GM23338 (cell line): ENCODE measurements around the gene HOXA3. TPM values are rescaled to one million over a fixed set of nuclear protein-coding genes. Genes with fewer than 3 reads are reported as not detected.

ENCODE experiments used
- ATAC-seq: fragments of 200-7000 bp; cut with Tn5 transposase; 3 replicates; pipeline ENCODE4 v1.9.1; 2020
- DNase-seq: peaks from one replicate; pipeline ENCODE4 v3.0.0-alpha.2; 2015; ENCODE audit warnings: low spot score
- H2AFZ ChIP-seq: fragments of 200-600 bp; sonication (generic); 2 replicates; pipeline ENCODE4 v1.8.0; 2016; ENCODE audit warnings: antibody characterized with exemption, mild to moderate bottlenecking, moderate library complexity
- H3F3A ChIP-seq: fragments of 200-600 bp; sonication (generic); replicated peaks from 2 replicates; pipeline ENCODE4 v1.8.0; 2017; ENCODE audit warnings: antibody characterized with exemption, mixed run types, low read depth
- H3K27ac ChIP-seq: fragments of 200-600 bp; sonication (generic); 2 replicates; pipeline ENCODE4 v1.6.1; 2016; ENCODE audit warnings: low read depth
- H3K27me3 ChIP-seq: fragments of 200-600 bp; sonication (generic); 2 replicates; pipeline ENCODE4 v1.8.0; 2016; ENCODE audit warnings: mild to moderate bottlenecking, mixed run types, moderate library complexity; ENCODE audit not compliant: insufficient read depth
- H3K36me3 ChIP-seq: fragments of 200-600 bp; sonication (generic); 2 replicates; pipeline ENCODE4 v1.8.0; 2016; ENCODE audit warnings: mild to moderate bottlenecking; ENCODE audit not compliant: insufficient read depth
- H3K4me1 ChIP-seq: fragments of 200-600 bp; sonication (generic); 2 replicates; pipeline ENCODE4 v1.8.0; 2016; ENCODE audit warnings: mild to moderate bottlenecking, moderate library complexity; ENCODE audit not compliant: insufficient read depth
- H3K4me2 ChIP-seq: fragments of 200-600 bp; sonication (generic); 2 replicates; pipeline ENCODE4 v1.7.1; 2017; ENCODE audit warnings: mixed run types
- H3K4me3 ChIP-seq: fragments of 200-600 bp; sonication (generic); 2 replicates; pipeline ENCODE4 v1.6.1; 2016; ENCODE audit warnings: mixed run types
- H3K79me2 ChIP-seq: fragments of 200-600 bp; sonication (generic); replicated peaks from 2 replicates; pipeline ENCODE4 v1.8.0; 2017; ENCODE audit warnings: mild to moderate bottlenecking; ENCODE audit not compliant: insufficient read depth
- H3K9me2 ChIP-seq: fragments of 200-600 bp; sonication (generic); 2 replicates; pipeline ENCODE4 v1.8.0; 2017; ENCODE audit not compliant: insufficient read depth
- H4K20me1 ChIP-seq: fragments of 200-600 bp; sonication (generic); replicated peaks from 2 replicates; pipeline ENCODE4 v1.8.0; 2017; ENCODE audit warnings: mild to moderate bottlenecking; ENCODE audit not compliant: insufficient read depth
- H3K27ac Mint-ChIP-seq: 2 replicates; pipeline ENCODE4 v1.8.0; 2020; ENCODE audit warnings: inconsistent platforms, mild to moderate bottlenecking, moderate library complexity, mixed read lengths
- H3K27me3 Mint-ChIP-seq: 3 replicates; pipeline ENCODE4 v1.8.0; 2022; ENCODE audit warnings: low read depth, mild to moderate bottlenecking, moderate library complexity, mixed read lengths, inconsistent platforms; ENCODE audit not compliant: insufficient read depth, poor library complexity
- H3K36me3 Mint-ChIP-seq: 3 replicates; pipeline ENCODE4 v1.8.0; 2021; ENCODE audit warnings: low read depth, mild to moderate bottlenecking, inconsistent platforms, moderate library complexity, mixed read lengths
- H3K4me1 Mint-ChIP-seq: 3 replicates; pipeline ENCODE4 v1.8.0; 2020; ENCODE audit warnings: mild to moderate bottlenecking, inconsistent platforms, mixed read lengths
- H3K4me3 Mint-ChIP-seq: 3 replicates; pipeline ENCODE4 v1.8.0; 2021; ENCODE audit warnings: moderate library complexity, mild to moderate bottlenecking, inconsistent platforms, mixed read lengths
- H3K9me3 Mint-ChIP-seq: 3 replicates; pipeline ENCODE4 v1.8.0; 2020; ENCODE audit warnings: moderate library complexity, mild to moderate bottlenecking, inconsistent platforms, mixed read lengths
- CREB1 ChIP-seq: fragments of 250-450 bp; sonication (Bioruptor Pico); IDR thresholded peaks from 2 replicates; pipeline ENCODE4 v1.5.0; 2020; ENCODE audit warnings: low read depth, mild to moderate bottlenecking, moderate library complexity
- CTCF ChIP-seq, 2 experiments: fragments of 200-600 bp in 1 of 2; sonication (generic) in 1 of 2; conservative IDR thresholded peaks; 2 replicates each; pipeline versions ENCODE4 v1.5.1 to v1.6.1; 2016 to 2017; ENCODE audit warnings: antibody characterized with exemption in 2 of 2, low read depth in 2 of 2, mild to moderate bottlenecking in 2 of 2, moderate library complexity in 1 of 2
- ETS1 ChIP-seq: IDR thresholded peaks from 2 replicates; pipeline ENCODE4 v1.6.1; 2016; ENCODE audit warnings: antibody characterized with exemption
- EZH2 ChIP-seq: fragments of 200-600 bp; sonication (generic); IDR thresholded peaks from one replicate; pipeline ENCODE4 v1.8.0; 2017; ENCODE audit warnings: antibody characterized with exemption, mild to moderate bottlenecking, low read depth; ENCODE audit not compliant: unreplicated experiment
- JUNB ChIP-seq: IDR thresholded peaks from one replicate; pipeline ENCODE4 v1.6.1; 2016; ENCODE audit warnings: antibody characterized with exemption; ENCODE audit not compliant: unreplicated experiment
- NANOG ChIP-seq: IDR thresholded peaks from 2 replicates; pipeline ENCODE4 v1.6.1; 2016; ENCODE audit warnings: antibody characterized with exemption, borderline replicate concordance
- POLR2AphosphoS5 ChIP-seq: IDR thresholded peaks from 2 replicates; pipeline ENCODE4 v1.6.1; 2016; ENCODE audit warnings: antibody characterized with exemption, low read depth
- REST ChIP-seq: IDR thresholded peaks from one replicate; pipeline ENCODE4 v1.6.1; 2018; ENCODE audit warnings: antibody characterized with exemption; ENCODE audit not compliant: unreplicated experiment
- STAT1 ChIP-seq: IDR thresholded peaks from one replicate; pipeline ENCODE4 v1.6.1; 2016; ENCODE audit warnings: antibody characterized with exemption; ENCODE audit not compliant: unreplicated experiment
- ZNF114 ChIP-seq: fragments of 250-450 bp; sonication (Bioruptor Pico); IDR thresholded peaks from 2 replicates; pipeline ENCODE4 v1.5.0; 2020; ENCODE audit warnings: mild to moderate bottlenecking, moderate library complexity
- ZNF331 ChIP-seq: fragments of 250-450 bp; sonication (Bioruptor Pico); IDR thresholded peaks from 2 replicates; pipeline ENCODE4 v1.5.0; 2020; ENCODE audit warnings: low read depth, mild to moderate bottlenecking, moderate library complexity
- ZNF462 ChIP-seq: fragments of 250-450 bp; sonication (Bioruptor Pico); IDR thresholded peaks from 2 replicates; pipeline ENCODE4 v1.5.0; 2020; ENCODE audit warnings: mild to moderate bottlenecking, moderate library complexity
- polyA plus RNA-seq: library from polyadenylated mRNA; unstranded; fragments of >200 nt; fragmentation: Nextera tagmentation; extraction: Ambion mirVana; gene quantifications from 2 replicates; pipeline ENCODE4 v1.2.1, GENCODE V29; 2016
- total RNA-seq: library from RNA; depleted of rRNA; stranded (reverse); fragments of >200 nt; shearing (Covaris generic); gene quantifications from 2 replicates; pipeline ENCODE4 v1.2.3, GENCODE V29; 2014

HOXA3 gene
- total and polyA plus RNA-seq, 2 experiments from 2014 or later = not detected

GRCh38 chr7:27172315-27172774 lies 20.0 kb upstream of the HOXA3 start (continued):
- TF ChIP-seq ZNF462 (CRISPR knock-in tag) (no peak), POLR2AphosphoS5 (no peak)

GRCh38 chr7:27171637-27172314 lies 19.4 kb upstream of the HOXA3 start:
- H3K27ac ChIP-seq = no peak overlapping the region
- no peaks in the 10 kb centered on the region for H3K9me2 ChIP-seq
- no peak overlapping the region for H3K27ac Mint-ChIP-seq
- H3K27me3 ChIP-seq = peaks cover 100% of the 10 kb centered on the region
- no peak overlapping the region for H3K4me3 ChIP-seq
- H3F3A ChIP-seq = peaks cover 51% of the 10 kb centered on the region
- H4K20me1 ChIP-seq = peaks cover 50% of the 10 kb centered on the region
- peak overlapping the region; percentile 8; the same call in 1 of the 3 replicates for H3K4me3 Mint-ChIP-seq
- H3K27me3 Mint-ChIP-seq = peaks cover 95% of the 10 kb centered on the region
- no peaks in the 10 kb centered on the region; the same call in 2 of the 3 replicates for H3K36me3 Mint-ChIP-seq
- no peaks in the 10 kb centered on the region for H3K36me3 ChIP-seq
- ATAC-seq = no peak
- H3K4me2 ChIP-seq = no peak overlapping the region
- peaks cover 15% of the 10 kb centered on the region; the same call in 2 of the 3 replicates for H3K4me1 Mint-ChIP-seq
- H3K79me2 ChIP-seq = no peaks in the 10 kb centered on the region
- peaks cover 29% of the 10 kb centered on the region for H3K4me1 ChIP-seq
- DNase-seq = peak; percentile 52
- H3K9me3 Mint-ChIP-seq = peaks cover 14% of the 10 kb centered on the region; the same call in 2 of the 3 replicates
- H2AFZ ChIP-seq = no peak overlapping the region
- TF ChIP-seq CTCF (conservative IDR thresholded peaks at IDR 0.05; ENCODE audit: low read depth in 2 of 2) = no peak
- no peak for TF ChIP-seq JUNB
- TF ChIP-seq ZNF331 (CRISPR knock-in tag) = no peak
- no peak for TF ChIP-seq CREB1
- TF ChIP-seq EZH2 = peak; percentile 47
- no peak for TF ChIP-seq NANOG
- TF ChIP-seq ZNF114 (CRISPR knock-in tag) = no peak
- no peak for TF ChIP-seq STAT1
- no peak for TF ChIP-seq ETS1
- TF ChIP-seq REST = no peak
